ENCODE data around the gene TLN1. TPM values are rescaled to one million over a fixed set of nuclear protein-coding genes. Genes with fewer than 3 reads are reported as not detected.

Gene TLN1
- total and polyA plus RNA-seq, 2 of the 8 experiments (the other 6 are each of a cell fraction or from before 2014, with no cell fraction given): 28.1 to 90.1 TPM

GRCh38 chr9:35669331-35670145 lies 62.5 kb downstream of the TLN1 start:
- Histone ChIP-seq H3K23ac (ENCODE audit: insufficient read length) (no peak overlapping the region), H3K36me3 (ENCODE audit: control insufficient read depth in 2 of 4, insufficient read depth in 4 of 4, low read length in 3 of 4) (no peaks in the 10 kb centered on the region), H3K4me2 (ENCODE audit: insufficient read depth in 1 of 2, low read depth in 2 of 2, low read length in 2 of 2) (no peak overlapping the region), H3K4me1 (replicated peaks in 1 of 4; ENCODE audit: control insufficient read depth in 3 of 4, insufficient read depth in 4 of 4, low read length in 3 of 4) (peaks cover 0 to 3% (median under 1%) of the 10 kb centered on the region in 4 experiments; a peak in 5 of 7 replicates), H4K91ac (replicated peaks; ENCODE audit: insufficient read length, low read length) (no peak overlapping the region), H3K79me1 (ENCODE audit: low read depth, low read length) (no peaks in the 10 kb centered on the region), H3K14ac (ENCODE audit: insufficient read length) (no peak overlapping the region), H4K5ac (ENCODE audit: insufficient read length, low read depth, low read length) (no peak overlapping the region), H2AFZ (ENCODE audit: low read length) (no peak overlapping the region), H3K27me3 (replicated peaks in 1 of 4; ENCODE audit: control insufficient read depth in 3 of 4, extremely low read depth in 1 of 4, insufficient read depth in 3 of 4, low read length in 3 of 4) (peaks cover 0 to 3% (median 0%) of the 10 kb centered on the region in 4 experiments; a peak in 4 of 7 replicates), H3K9ac (replicated peaks in 1 of 4; ENCODE audit: extremely low read depth in 1 of 4, low read depth in 3 of 4, low read length in 3 of 4) (no peak overlapping the region), H2BK15ac (ENCODE audit: low read length) (no peak overlapping the region), H2BK120ac (replicated peaks; ENCODE audit: low read depth, low read length) (no peak overlapping the region), H3K79me2 (ENCODE audit: control insufficient read depth in 1 of 2, insufficient read depth in 2 of 2, low read length in 2 of 2) (no peaks in the 10 kb centered on the region), H3K23me2 (ENCODE audit: low read depth, low read length) (peaks cover 2% of the 10 kb centered on the region; the same call in 1 of the 2 replicates), H4K20me1 (replicated peaks in 1 of 2; ENCODE audit: control insufficient read depth in 1 of 2, insufficient read depth in 2 of 2, low read length in 2 of 2) (no peaks in the 10 kb centered on the region), H2AK5ac (ENCODE audit: low read depth, low read length) (no peak overlapping the region), H2BK5ac (ENCODE audit: low read depth, low read length) (no peak overlapping the region), H2BK20ac (ENCODE audit: low read length) (no peak overlapping the region), H3K18ac (ENCODE audit: extremely low read depth, low read length) (no peak overlapping the region), H3K56ac (replicated peaks; ENCODE audit: insufficient read length, low read depth, low read length) (no peak overlapping the region), H3K4ac (replicated peaks; ENCODE audit: insufficient read length, low read depth, low read length) (no peak overlapping the region), H3K4me3 (ENCODE audit: extremely low read depth in 1 of 4, insufficient read depth in 2 of 4, low read depth in 3 of 4, low read length in 4 of 4) (no peak overlapping the region), H3K9me3 (ENCODE audit: insufficient read depth in 2 of 2, low read depth in 1 of 2, low read length in 1 of 2) (no peaks in the 10 kb centered on the region), H2BK12ac (ENCODE audit: low read depth, low read length) (no peak overlapping the region), H3K27ac (ENCODE audit: low read depth, low read length) (no peak overlapping the region), H4K8ac (ENCODE audit: extremely low read depth, insufficient read depth, low read length) (no peak overlapping the region)
- no peak for FAIRE-seq
- 80% methylated on average over 6 of the region's 6 CpGs; no CpG with 5 or more reads in 1 of the 2 experiments for WGBS, 2 experiments (ENCODE audit: extremely low coverage in 1 of 2, insufficient coverage in 1 of 2, insufficient read length in 1 of 2, insufficient replicate concordance in 2 of 2, low coverage in 1 of 2, low lambda C conversion rate in 2 of 2, missing lambda C conversion rate in 1 of 2)
- ChIA-PET CTCF (ENCODE audit: partially characterized antibody) (interaction anchor here (0.6 to 14.6 kb wide), 15 partner anchors 9 to 659 kb away, joined by 3 to 170 read pairs (median 3); partner anchors contain the start of genes CCDC107, CREB3, RMRP and TLN1), POLR2A (ENCODE audit: partially characterized antibody) (interaction anchor here (1.1 to 2.0 kb wide), 4 partner anchors 10 to 22 kb away, joined by 3 to 6 read pairs (median 3); partner anchors contain the start of genes CCDC107 and RMRP)
- no peak for DNase-seq (ENCODE audit: low read depth in 1 of 2, low spot score in 2 of 2)
- no peak for TF ChIP-seq SIX5 (IDR thresholded peaks at IDR 0.05; ENCODE audit: low read depth, low read length)
- TF ChIP-seq GTF2F1 (IDR thresholded peaks at IDR 0.05; ENCODE audit: borderline replicate concordance, low read depth, low read length): no peak
- no peak for TF ChIP-seq POU5F1 (IDR thresholded peaks at IDR 0.05; ENCODE audit: low read depth, low read length)
- TF ChIP-seq MAX (IDR thresholded peaks at IDR 0.05): no peak
